ENCODE data around the gene CIDEB.
"Not testable (repeated sequence)": the region's sequence is repeated elsewhere in the genome, so short reads cannot be mapped to it uniquely, and the experiment has no call there.

The CIDEB gene, protein sequence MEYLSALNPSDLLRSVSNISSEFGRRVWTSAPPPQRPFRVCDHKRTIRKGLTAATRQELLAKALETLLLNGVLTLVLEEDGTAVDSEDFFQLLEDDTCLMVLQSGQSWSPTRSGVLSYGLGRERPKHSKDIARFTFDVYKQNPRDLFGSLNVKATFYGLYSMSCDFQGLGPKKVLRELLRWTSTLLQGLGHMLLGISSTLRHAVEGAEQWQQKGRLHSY

DNA sequence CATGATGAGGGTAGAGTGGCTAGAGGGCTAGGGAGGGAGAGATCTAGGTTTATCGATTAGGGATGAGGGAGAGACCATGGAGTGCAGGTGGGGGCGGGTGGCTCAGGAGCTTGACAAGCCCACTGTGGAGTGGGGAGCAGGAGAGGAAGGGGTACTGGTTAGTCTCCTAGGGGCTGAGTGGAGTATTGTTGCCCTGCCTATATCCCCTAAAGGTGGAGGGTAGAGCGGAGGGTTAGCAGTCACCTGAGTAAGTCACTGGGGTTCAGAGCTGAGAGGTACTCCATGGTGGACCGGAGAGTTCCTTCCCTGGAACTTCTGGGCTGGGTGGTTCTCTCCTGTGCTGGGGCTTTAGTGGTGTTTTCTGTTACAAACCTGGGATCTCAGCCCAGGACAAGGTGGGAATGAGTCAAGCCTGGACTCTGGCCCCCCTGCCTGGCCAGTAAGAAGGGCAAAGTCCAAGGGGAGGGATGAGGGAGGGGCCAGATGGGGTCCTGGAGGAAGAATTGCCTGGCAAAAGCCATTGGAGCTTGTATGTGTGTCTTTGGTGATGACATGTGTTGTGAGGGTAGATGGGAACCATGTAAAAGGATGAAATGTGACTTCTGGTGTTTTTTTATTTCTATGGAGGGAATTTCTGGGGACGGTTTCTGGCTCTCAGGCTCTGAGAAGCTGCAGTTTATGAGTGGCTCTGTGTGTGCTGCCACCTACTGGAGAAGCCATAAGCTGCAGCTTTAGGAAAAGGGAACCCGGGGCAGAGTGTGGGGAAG is at the start of gene CIDEB:
Gene CIDEB, minus strand, starts transcription at position 403 of the 767 bp plus-strand sequence. Its CDS starts 119 bp downstream, at position 284.
- peaks cover 12 to 21% of the 10 kb centered on the region in 2 donors for H3K4me1 ChIP-seq (ENCODE audit: control insufficient read depth in 1 of 2, insufficient read depth in 2 of 2, low read length in 2 of 2)
- peak within 1 kb of the TSS in 1 of 2 donors; percentile 40 for H3K4me3 ChIP-seq (ENCODE audit: low read depth in 1 of 2, low read length in 2 of 2)

DNA sequence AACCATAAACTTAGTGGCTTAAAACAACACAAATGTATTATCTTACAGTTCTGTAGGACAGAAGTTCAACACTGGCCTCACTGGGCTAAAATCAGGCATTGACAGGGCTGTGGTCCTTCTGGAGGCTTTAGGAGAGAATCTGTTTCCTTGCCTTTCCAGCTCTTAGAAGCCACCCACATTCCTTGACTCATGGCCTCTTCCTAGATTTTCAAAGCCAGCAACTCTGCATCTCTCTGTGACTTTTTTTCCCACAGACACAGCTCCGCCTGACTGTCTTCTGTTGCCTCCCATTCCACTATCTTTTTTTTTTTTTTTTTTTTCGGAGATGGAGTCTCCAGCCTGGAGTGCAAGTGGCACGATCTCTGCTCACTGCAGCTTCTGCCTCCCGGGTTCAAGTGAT is 48.4 kb upstream of the CIDEB start:
- Histone ChIP-seq H3K4me3 (ENCODE audit: low read depth in 1 of 2, low read length in 2 of 2) (no peak overlapping the region), H3K9me3 (ENCODE audit: control insufficient read depth in 1 of 2, low read length in 2 of 2) (no peaks in the 10 kb centered on the region), H3K27me3 (ENCODE audit: low read depth, low read length) (no peaks in the 10 kb centered on the region), H3K27ac (ENCODE audit: low read length) (no peak overlapping the region), H3K4me1 (ENCODE audit: control insufficient read depth in 1 of 2, insufficient read depth in 2 of 2, low read length in 2 of 2) (peaks cover 0 to 8% of the 10 kb centered on the region in 2 donors), H3K36me3 (ENCODE audit: control insufficient read depth in 1 of 2, insufficient read depth in 2 of 2, low read length in 2 of 2) (no peaks in the 10 kb centered on the region)

More for the DNA sequence above, at the start of gene CIDEB:
- Histone ChIP-seq H3K27ac (ENCODE audit: low read length) (peak within 1 kb of the TSS; percentile 72), H3K36me3 (ENCODE audit: control insufficient read depth in 1 of 2, insufficient read depth in 2 of 2, low read length in 2 of 2) (peaks cover 40 to 48% of the 10 kb centered on the region in 2 donors), H3K9me3 (ENCODE audit: control insufficient read depth in 1 of 2, low read length in 2 of 2) (no peaks in the 10 kb centered on the region), H3K27me3 (ENCODE audit: low read depth, low read length) (no peaks in the 10 kb centered on the region)

DNA sequence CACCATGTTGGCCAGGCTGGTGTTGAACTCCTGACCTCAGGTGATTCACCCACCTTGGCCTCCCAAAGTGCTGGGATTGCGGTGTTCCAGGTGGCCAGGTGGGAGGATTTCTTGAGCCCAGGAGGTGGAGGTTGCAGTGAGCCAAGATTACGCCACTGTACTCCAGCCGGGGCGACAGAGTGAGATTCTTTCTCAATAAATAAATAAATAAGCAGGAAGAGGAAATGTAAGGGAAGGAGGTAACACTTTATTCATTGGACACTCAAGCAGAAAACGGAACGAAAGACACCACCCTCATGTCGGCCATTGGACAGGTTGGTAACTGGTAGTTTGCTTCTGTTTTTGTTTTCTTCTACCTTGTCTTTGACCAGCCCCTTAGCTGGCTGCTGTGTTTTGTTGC is 47.2 kb upstream of the CIDEB start:
- Histone ChIP-seq H3K36me3 (ENCODE audit: control insufficient read depth in 1 of 2, insufficient read depth in 2 of 2, low read length in 2 of 2) (no peaks in the 10 kb centered on the region), H3K27me3 (ENCODE audit: low read depth, low read length) (no peaks in the 10 kb centered on the region), H3K27ac (ENCODE audit: low read length) (no peak overlapping the region), H3K4me1 (ENCODE audit: control insufficient read depth in 1 of 2, insufficient read depth in 2 of 2, low read length in 2 of 2) (peaks cover 0 to 8% of the 10 kb centered on the region in 2 donors), H3K9me3 (ENCODE audit: control insufficient read depth in 1 of 2, low read length in 2 of 2) (no peaks in the 10 kb centered on the region), H3K4me3 (ENCODE audit: low read depth in 1 of 2, low read length in 2 of 2) (no peak overlapping the region)

DNA sequence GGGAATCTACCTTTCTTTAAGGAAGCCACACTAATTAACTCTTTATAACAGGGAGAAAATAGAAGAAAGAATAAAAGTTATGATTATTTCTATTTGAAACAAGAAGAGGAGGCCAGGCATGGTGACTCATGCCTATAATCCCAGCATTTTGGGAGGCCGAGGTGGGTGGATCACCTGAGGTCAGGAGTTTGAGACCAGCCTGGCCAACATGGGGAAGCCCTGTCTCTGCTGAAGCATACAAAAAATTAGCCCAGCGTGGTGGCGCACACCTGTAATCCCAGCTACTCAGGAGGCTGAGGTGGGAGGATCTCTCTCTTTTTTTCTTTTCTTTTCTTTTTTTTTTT is 46.7 kb upstream of the CIDEB start:
- not testable (repeated sequence) for H3K4me1 ChIP-seq (ENCODE audit: control insufficient read depth in 1 of 2, insufficient read depth in 2 of 2, low read length in 2 of 2); H3K9me3 ChIP-seq (ENCODE audit: control insufficient read depth in 1 of 2, low read length in 2 of 2); H3K27me3 ChIP-seq (ENCODE audit: low read depth, low read length); H3K4me3 ChIP-seq (ENCODE audit: low read depth in 1 of 2, low read length in 2 of 2); H3K27ac ChIP-seq (ENCODE audit: low read length); H3K36me3 ChIP-seq (ENCODE audit: control insufficient read depth in 1 of 2, insufficient read depth in 2 of 2, low read length in 2 of 2)

DNA sequence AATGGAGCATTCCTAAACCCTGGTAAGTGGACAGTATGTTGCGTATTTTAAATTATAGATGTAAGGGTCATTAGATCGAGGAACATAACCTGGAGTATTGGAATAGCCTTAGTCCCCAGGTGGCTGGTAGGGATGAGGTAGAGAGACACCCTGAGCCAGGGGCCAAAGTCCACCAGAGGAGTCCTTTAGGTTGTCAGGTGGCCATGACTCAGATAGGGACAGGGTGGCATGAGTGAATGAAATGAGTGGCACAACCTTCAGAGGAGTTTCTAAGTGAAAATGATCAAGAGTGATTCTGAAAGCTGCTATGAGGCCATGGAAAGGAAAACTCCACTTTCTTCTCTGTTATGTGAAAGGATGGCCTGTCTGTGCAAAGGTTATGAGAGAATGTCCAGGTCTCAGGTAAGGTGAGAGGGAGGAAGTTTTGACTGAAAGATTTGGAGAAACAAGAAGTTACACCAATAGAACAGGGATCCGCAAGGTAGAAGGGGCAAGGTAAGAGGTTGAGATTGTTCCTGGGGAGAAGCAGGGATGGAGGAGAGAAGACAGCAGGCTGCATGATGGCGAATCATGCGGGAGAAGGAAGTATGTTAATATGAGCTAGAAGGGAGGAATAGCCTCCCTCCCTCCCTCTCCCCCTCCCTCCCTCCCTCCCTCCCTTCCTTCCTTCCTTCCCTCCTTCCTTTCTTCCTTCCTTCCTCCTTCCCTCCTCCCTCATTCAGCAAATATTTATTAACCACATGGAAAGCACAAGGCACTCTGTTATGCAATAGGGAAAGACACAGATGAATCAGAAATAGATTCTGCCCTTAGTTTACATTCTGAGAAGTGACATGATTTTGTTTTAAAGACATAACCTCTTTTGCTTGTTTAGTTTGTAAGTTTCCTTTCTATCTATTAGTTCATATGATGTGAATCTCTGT is 46.0 kb upstream of the CIDEB start:
- no peaks in the 10 kb centered on the region for H3K27me3 ChIP-seq (ENCODE audit: low read depth, low read length)

DNA sequence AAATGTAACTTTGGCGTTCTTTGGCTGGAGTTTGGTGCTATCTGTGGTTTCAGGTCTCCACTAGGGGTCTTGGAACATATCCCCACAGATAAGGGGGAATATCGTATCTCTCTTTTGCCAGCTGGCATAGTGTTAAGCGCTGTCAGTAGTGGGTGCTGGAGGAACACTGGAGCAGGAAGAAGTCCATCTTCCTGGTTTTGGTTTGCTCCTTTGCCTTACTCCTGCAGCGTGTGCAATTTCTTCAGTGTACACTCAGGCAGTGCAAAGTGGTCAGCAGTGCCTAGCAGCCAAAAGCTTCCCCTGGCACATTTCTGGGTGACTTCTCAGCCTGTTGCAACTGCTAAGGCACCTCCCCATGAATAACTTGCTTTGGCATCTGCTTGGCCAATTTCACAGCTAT is 43.7 kb upstream of the CIDEB start:
- Histone ChIP-seq H3K4me3 (ENCODE audit: low read depth in 1 of 2, low read length in 2 of 2) (no peak overlapping the region), H3K36me3 (ENCODE audit: control insufficient read depth in 1 of 2, insufficient read depth in 2 of 2, low read length in 2 of 2) (no peaks in the 10 kb centered on the region), H3K4me1 (ENCODE audit: control insufficient read depth in 1 of 2, insufficient read depth in 2 of 2, low read length in 2 of 2) (peaks cover 0 to 8% of the 10 kb centered on the region in 2 donors), H3K27me3 (ENCODE audit: low read depth, low read length) (no peaks in the 10 kb centered on the region), H3K27ac (ENCODE audit: low read length) (no peak overlapping the region), H3K9me3 (ENCODE audit: control insufficient read depth in 1 of 2, low read length in 2 of 2) (no peaks in the 10 kb centered on the region)

More for the DNA sequence above, 46.0 kb upstream of the CIDEB start:
- Histone ChIP-seq H3K4me3 (ENCODE audit: low read depth in 1 of 2, low read length in 2 of 2) (no peak overlapping the region), H3K9me3 (ENCODE audit: control insufficient read depth in 1 of 2, low read length in 2 of 2) (no peaks in the 10 kb centered on the region), H3K4me1 (ENCODE audit: control insufficient read depth in 1 of 2, insufficient read depth in 2 of 2, low read length in 2 of 2) (peaks cover 0 to 8% of the 10 kb centered on the region in 2 donors), H3K27ac (ENCODE audit: low read length) (no peak overlapping the region), H3K36me3 (ENCODE audit: control insufficient read depth in 1 of 2, insufficient read depth in 2 of 2, low read length in 2 of 2) (no peaks in the 10 kb centered on the region)

DNA sequence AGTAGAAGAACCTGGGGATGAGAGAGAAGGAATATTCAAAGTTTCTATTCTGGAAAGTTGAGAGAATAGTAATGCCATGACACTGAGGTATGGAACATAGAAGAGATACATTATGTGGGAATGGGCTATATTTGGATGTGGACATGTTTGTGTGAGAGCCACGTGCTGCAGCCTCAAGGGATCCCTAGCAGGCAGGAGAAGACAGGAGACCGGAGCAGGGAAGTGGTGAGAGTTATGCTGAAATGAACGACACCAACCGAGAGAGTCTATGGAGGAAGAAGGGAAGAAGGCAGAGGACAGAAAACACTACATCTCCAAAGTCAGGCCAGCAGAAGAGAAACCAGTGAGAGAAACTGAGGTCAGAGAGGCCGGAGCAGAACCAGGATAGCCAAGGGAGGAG is 42.0 kb upstream of the CIDEB start:
- Histone ChIP-seq H3K4me3 (ENCODE audit: low read depth in 1 of 2, low read length in 2 of 2) (no peak overlapping the region), H3K27me3 (ENCODE audit: low read depth, low read length) (no peaks in the 10 kb centered on the region), H3K36me3 (ENCODE audit: control insufficient read depth in 1 of 2, insufficient read depth in 2 of 2, low read length in 2 of 2) (no peaks in the 10 kb centered on the region), H3K27ac (ENCODE audit: low read length) (no peak overlapping the region), H3K4me1 (ENCODE audit: control insufficient read depth in 1 of 2, insufficient read depth in 2 of 2, low read length in 2 of 2) (peaks cover 0 to 8% of the 10 kb centered on the region in 2 donors), H3K9me3 (ENCODE audit: control insufficient read depth in 1 of 2, low read length in 2 of 2) (no peaks in the 10 kb centered on the region)

DNA sequence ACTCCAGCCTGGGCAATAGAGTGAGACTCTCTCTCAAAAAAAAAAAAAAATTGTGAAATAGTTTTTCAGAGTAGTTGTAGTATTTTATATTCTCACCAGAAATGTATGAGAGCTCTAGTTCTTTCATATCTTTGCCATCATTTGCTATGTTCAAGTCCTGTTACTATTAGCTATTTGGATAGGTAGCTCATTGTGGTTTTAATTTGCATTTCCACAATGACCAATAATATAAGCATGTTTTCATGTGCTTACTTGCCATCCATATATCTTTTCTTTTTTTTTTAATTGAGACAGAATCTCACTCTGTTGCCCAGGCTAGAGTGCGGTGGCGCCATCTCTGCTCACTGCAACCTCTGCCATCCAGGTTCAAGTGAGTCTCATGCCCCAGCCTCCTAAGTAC is 40.4 kb upstream of the CIDEB start:
- no peaks in the 10 kb centered on the region for H3K27me3 ChIP-seq (ENCODE audit: low read depth, low read length)
- peaks cover 0 to 8% of the 10 kb centered on the region in 2 donors for H3K4me1 ChIP-seq (ENCODE audit: control insufficient read depth in 1 of 2, insufficient read depth in 2 of 2, low read length in 2 of 2)
- no peak overlapping the region for H3K27ac ChIP-seq (ENCODE audit: low read length)
- no peaks in the 10 kb centered on the region for H3K36me3 ChIP-seq (ENCODE audit: control insufficient read depth in 1 of 2, insufficient read depth in 2 of 2, low read length in 2 of 2)
- no peak overlapping the region for H3K4me3 ChIP-seq (ENCODE audit: low read depth in 1 of 2, low read length in 2 of 2)
- no peaks in the 10 kb centered on the region for H3K9me3 ChIP-seq (ENCODE audit: control insufficient read depth in 1 of 2, low read length in 2 of 2)

DNA sequence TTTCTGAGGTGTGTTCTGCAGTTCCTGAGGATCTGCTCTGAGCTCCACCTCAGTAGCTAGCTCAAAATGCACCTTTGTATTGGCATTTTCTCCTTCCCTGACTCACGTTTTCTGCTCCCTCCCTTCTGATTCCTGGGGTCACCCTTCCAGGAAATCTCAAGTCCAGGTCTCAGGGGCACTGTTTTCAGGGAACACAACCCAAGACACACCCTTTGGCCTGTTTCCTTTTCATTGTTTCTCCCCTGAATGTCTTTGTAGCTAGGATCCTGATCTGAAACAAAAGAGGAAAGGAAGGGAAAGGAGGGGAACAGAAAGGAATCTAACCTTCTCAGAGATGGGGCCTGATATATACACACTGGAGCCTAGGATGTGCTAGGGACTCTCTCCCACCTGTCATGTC is 39.4 kb upstream of the CIDEB start:
- Histone ChIP-seq H3K4me3 (ENCODE audit: low read depth in 1 of 2, low read length in 2 of 2) (no peak overlapping the region), H3K36me3 (ENCODE audit: control insufficient read depth in 1 of 2, insufficient read depth in 2 of 2, low read length in 2 of 2) (no peaks in the 10 kb centered on the region), H3K9me3 (ENCODE audit: control insufficient read depth in 1 of 2, low read length in 2 of 2) (no peaks in the 10 kb centered on the region), H3K27me3 (ENCODE audit: low read depth, low read length) (no peaks in the 10 kb centered on the region), H3K4me1 (ENCODE audit: control insufficient read depth in 1 of 2, insufficient read depth in 2 of 2, low read length in 2 of 2) (peaks cover 0 to 6% of the 10 kb centered on the region in 2 donors), H3K27ac (ENCODE audit: low read length) (no peak overlapping the region)

DNA sequence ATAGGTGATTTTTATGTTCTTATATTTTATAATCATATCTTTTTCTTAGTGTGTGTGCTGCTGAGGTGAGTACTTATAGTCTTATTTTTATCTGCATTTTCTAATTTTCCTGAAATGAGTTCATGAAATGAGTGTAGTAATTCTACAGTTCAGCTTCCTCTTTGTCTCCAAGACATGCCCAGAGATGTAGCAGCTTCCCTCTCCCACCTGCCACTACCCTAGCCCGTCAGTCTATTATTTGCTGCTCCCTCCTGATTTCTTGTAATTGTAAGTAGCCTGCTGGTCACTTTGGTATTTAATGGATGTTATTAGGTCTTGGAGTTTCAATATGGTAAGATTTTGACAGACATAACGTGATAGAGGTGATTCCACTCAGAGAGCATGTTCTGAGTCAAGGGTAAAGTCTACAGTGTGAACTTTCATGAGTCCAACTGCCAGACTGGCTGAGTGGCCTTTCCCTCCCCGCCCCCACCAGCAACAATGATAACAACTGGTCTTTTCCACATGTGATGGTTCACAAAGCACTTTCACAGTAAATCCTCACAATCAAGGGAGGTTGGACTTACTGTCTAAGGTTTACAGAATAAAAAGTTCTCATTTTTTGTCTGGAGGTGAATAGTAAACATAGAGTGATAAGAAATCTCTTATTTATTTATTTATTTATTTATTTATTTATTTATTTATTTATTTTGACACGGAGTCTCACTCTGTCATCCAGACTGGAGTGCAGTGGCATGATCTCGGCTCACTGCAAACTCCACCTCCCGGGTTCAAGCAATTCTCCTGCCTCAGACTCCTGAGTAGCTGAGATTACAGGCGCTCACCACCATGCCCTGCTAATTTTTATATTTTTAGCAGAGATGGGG is 36.3 kb upstream of the CIDEB start:
- no peaks in the 10 kb centered on the region for H3K36me3 ChIP-seq (ENCODE audit: control insufficient read depth in 1 of 2, insufficient read depth in 2 of 2, low read length in 2 of 2)
- H3K27ac ChIP-seq (ENCODE audit: low read length), result no peak overlapping the region
- H3K4me1 ChIP-seq (ENCODE audit: control insufficient read depth in 1 of 2, insufficient read depth in 2 of 2, low read length in 2 of 2), result peaks cover 0 to 2% of the 10 kb centered on the region in 2 donors
- no peaks in the 10 kb centered on the region for H3K9me3 ChIP-seq (ENCODE audit: control insufficient read depth in 1 of 2, low read length in 2 of 2)
- no peaks in the 10 kb centered on the region for H3K27me3 ChIP-seq (ENCODE audit: low read depth, low read length)
- H3K4me3 ChIP-seq (ENCODE audit: low read depth in 1 of 2, low read length in 2 of 2), result no peak overlapping the region

All from muscle layer of duodenum (tissue), 2 donors.